GM12874 (cell line): ENCODE results near the gene BICRA.

Experiments
- TF ChIP-seq, protein P1 (sequence below): IDR thresholded peaks from 2 replicates; pipeline ENCODE4 v1.5.1; 2011; ENCODE audit warnings: low read depth, mild to moderate bottlenecking, control low read depth, low read length, moderate library complexity; ENCODE audit not compliant: insufficient read depth

BICRA gene

GRCh38 chr19:47595944-47596343, 13.0 kb upstream of the BICRA start:
- TF ChIP-seq, protein P1, sequence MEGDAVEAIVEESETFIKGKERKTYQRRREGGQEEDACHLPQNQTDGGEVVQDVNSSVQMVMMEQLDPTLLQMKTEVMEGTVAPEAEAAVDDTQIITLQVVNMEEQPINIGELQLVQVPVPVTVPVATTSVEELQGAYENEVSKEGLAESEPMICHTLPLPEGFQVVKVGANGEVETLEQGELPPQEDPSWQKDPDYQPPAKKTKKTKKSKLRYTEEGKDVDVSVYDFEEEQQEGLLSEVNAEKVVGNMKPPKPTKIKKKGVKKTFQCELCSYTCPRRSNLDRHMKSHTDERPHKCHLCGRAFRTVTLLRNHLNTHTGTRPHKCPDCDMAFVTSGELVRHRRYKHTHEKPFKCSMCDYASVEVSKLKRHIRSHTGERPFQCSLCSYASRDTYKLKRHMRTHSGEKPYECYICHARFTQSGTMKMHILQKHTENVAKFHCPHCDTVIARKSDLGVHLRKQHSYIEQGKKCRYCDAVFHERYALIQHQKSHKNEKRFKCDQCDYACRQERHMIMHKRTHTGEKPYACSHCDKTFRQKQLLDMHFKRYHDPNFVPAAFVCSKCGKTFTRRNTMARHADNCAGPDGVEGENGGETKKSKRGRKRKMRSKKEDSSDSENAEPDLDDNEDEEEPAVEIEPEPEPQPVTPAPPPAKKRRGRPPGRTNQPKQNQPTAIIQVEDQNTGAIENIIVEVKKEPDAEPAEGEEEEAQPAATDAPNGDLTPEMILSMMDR = no peak

GRCh38 chr19:47598407-47599349, 10.3 kb upstream of the BICRA start:
- TF ChIP-seq, protein P1 = no peak

GRCh38 chr19:47600246-47601179, 8.4 kb upstream of the BICRA start:
- TF ChIP-seq, protein P1 = no peak

- TF ChIP-seq, protein P1 = no peak
Observed at GRCh38 chr19:47601180-47601904, 7.6 kb upstream of the BICRA start.

DNA sequence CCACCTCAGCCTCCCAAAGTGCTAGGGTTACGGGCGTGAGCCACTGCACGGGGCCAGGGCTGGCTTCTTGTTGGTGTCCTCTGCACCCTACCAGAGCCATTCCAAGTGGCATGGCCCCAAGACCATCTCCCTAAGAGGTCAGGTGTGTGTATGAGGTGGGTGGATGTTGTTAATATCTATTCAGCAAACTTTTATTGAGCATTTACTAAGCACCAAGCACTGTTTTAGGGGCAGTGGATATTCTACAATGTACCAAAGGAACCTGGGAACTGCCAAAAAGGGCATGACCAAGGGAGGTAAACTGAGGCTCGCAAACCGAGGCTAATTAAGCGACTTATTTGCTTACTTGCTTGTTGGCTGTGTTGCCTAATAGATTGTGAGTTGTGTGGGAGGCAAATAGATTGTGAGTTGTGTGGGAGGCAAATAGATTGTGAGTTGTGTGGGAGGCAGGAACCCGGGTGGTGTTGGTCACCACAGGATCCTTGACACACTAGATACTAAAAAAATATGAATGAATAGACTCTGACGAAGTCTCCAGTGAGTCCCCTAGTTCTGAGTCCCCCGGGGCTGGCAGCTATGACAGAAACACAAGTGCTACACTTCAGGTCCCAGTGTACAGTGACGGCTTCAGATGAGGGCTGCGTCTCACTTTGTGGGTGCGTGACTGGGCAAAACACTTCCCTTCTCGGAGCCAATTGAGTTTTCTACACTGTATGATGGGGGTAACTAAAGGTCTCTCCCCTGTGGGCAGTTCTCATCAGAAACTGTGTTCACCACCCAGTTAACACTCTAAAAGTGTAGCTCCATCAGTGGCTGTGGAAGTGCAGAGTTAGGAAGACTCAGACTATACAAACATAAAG, 5.0 kb upstream of the BICRA start:
- TF ChIP-seq, protein P1 = no peak

DNA sequence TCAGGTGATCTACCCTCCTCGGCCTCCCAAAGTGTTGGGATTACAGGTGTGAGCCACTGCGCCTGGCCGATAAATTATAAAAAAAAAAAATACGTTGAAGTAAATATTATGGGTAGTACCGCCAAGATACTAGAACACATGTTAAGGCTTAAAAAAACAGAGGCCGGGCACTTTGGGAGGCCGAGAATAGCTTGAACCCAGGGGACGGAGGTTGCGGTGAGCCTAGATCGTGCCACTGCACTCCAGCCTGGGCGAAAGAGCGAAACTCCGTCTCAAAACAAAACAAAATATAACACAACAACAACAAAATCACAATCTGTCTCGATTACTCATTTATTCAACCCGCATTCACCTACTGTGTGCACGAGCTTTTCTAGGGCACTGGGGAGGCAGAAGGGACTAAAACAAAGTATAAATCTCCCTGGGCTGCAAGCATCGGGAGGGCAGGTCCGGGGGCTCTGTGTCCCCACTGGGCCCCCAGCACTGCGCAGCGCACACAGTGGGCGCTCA, 1.3 kb upstream of the BICRA start:
- TF ChIP-seq, protein P1 = no peak
